ENCODE results near the gene JAGN1. TPM values are rescaled to one million over a fixed set of nuclear protein-coding genes. Genes with fewer than 3 reads are reported as not detected.
"Not testable (repeated sequence)": the region's sequence is repeated elsewhere in the genome, so short reads cannot be mapped to it uniquely, and the experiment has no call there.

The JAGN1 gene
- total RNA-seq, 2 experiments from 2014 or later, result 21.0 to 29.5 TPM

DNA sequence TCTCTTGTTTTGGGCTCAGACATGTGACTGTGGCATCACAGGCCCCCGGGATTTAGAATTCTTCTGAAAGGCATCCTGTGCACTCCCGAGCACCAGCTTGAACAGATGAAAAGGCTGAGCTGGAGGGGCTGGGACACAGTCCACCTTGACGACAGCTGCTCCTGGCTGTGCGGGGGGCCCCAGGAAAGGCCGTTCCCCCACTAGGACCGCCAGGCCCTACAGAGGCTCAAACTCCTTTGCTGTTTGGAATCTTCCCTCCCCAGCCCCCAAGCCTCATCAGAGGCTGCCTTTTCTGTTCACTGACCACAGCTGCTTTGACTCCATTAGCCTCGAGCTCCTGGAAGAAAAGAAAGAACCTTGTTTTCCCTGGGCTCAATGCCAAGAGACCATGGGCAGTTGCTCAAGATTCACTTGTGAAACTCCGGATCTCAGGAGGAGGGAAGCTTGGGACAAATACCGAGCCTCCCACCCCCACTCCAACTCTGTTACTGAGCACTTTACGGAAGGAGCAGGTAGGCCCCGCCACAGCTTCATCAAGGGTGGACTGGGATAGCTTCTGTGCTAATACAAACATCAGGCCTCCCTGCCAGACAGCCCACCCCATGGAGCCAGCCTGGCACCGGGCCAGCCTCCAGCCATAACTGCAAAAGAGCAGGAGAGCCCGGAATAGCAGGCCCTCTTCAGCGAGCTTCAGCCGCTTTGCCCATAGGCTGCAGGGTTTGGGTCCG, 26.0 kb upstream of the JAGN1 start:
- no peaks in the 10 kb centered on the region for H3K36me3 ChIP-seq (ENCODE audit: insufficient read depth, low read length)
- no peak overlapping the region for H3K4me2 ChIP-seq (ENCODE audit: low read length)
- no peaks in the 10 kb centered on the region for H3K9me3 ChIP-seq (ENCODE audit: low read length)
- H3K79me2 ChIP-seq (ENCODE audit: insufficient read depth, low read depth, low read length), result no peaks in the 10 kb centered on the region
- POLR2A ChIA-PET, result interaction anchor here (0.7 kb wide), 1 partner anchor 15 kb away, joined by 4 read pairs; no protein-coding TSS in a partner anchor
- BruUV-seq (replicated peaks), result no TSS peak
- H3K4me3 ChIP-seq (ENCODE audit: low read depth, low read length, poor library complexity, severe bottlenecking), result no peak overlapping the region
- H2AFZ ChIP-seq (ENCODE audit: low read length), result no peak overlapping the region
- DNase-seq (ENCODE audit: low spot score), result no peak
- no peaks in the 10 kb centered on the region for H3K4me1 ChIP-seq (ENCODE audit: insufficient read depth, low read length, poor library complexity, severe bottlenecking)
- CTCF ChIA-PET (ENCODE audit: unreplicated experiment), result no interaction called here
- no peak overlapping the region for H3K27ac ChIP-seq (ENCODE audit: low read depth, low read length, poor library complexity, severe bottlenecking)
- H3K9me2 ChIP-seq (ENCODE audit: insufficient read depth, low read length), result no peaks in the 10 kb centered on the region
- no peak for TF ChIP-seq EZH2phosphoT487 (IDR thresholded peaks at IDR 0.05; ENCODE audit: borderline replicate concordance, low read depth, low read length)
- TF ChIP-seq, protein P1, sequence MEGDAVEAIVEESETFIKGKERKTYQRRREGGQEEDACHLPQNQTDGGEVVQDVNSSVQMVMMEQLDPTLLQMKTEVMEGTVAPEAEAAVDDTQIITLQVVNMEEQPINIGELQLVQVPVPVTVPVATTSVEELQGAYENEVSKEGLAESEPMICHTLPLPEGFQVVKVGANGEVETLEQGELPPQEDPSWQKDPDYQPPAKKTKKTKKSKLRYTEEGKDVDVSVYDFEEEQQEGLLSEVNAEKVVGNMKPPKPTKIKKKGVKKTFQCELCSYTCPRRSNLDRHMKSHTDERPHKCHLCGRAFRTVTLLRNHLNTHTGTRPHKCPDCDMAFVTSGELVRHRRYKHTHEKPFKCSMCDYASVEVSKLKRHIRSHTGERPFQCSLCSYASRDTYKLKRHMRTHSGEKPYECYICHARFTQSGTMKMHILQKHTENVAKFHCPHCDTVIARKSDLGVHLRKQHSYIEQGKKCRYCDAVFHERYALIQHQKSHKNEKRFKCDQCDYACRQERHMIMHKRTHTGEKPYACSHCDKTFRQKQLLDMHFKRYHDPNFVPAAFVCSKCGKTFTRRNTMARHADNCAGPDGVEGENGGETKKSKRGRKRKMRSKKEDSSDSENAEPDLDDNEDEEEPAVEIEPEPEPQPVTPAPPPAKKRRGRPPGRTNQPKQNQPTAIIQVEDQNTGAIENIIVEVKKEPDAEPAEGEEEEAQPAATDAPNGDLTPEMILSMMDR (conservative IDR thresholded peaks at IDR 0.05; ENCODE audit: low read length), result no peak
- H4K20me1 ChIP-seq (ENCODE audit: insufficient read depth, low read length), result no peaks in the 10 kb centered on the region
- intact Hi-C loops (cut with micrococcal nuclease; ENCODE audit: unreplicated experiment), result no loop called here

DNA sequence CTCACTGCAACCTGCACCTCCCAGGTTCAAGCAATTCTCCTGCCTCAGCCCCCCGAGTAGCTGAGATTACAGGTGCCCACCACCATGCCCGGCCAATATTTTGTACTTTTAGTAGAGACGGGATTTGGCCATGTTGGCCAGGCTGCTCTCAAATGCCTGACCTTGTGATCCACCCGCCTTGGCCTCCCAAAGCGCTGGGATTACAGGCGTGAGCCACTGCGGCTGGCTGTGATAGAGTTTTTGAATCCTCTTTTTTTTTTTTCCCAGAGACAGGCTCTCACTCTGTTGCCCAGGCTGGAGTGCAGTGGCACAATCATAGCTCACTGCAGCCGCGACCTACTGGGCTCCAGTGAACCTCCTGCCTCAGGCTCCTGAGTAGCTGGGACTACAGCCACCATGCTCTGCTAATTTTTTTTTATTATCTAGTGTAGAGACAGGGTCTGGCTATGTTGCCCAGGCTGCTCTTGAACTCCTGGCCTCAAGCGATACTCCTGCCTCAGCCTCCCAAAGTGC, 25.2 kb upstream of the JAGN1 start:
- H4K20me1 ChIP-seq (ENCODE audit: insufficient read depth, low read length); CTCF ChIA-PET (ENCODE audit: unreplicated experiment); H3K4me3 ChIP-seq (ENCODE audit: low read depth, low read length, poor library complexity, severe bottlenecking); H3K4me1 ChIP-seq (ENCODE audit: insufficient read depth, low read length, poor library complexity, severe bottlenecking); H3K4me2 ChIP-seq (ENCODE audit: low read length); H3K9me2 ChIP-seq (ENCODE audit: insufficient read depth, low read length); H3K9me3 ChIP-seq (ENCODE audit: low read length); H3K36me3 ChIP-seq (ENCODE audit: insufficient read depth, low read length); H2AFZ ChIP-seq (ENCODE audit: low read length); H3K27ac ChIP-seq (ENCODE audit: low read depth, low read length, poor library complexity, severe bottlenecking); intact Hi-C loops (cut with micrococcal nuclease; ENCODE audit: unreplicated experiment); DNase-seq (ENCODE audit: low spot score); H3K79me2 ChIP-seq (ENCODE audit: insufficient read depth, low read depth, low read length); BruUV-seq (replicated peaks): not testable (repeated sequence)
- POLR2A ChIA-PET, result interaction anchor here (0.7 kb wide), 2 partner anchors 14 to 309 kb away, joined by 4 read pairs; no protein-coding TSS in a partner anchor

DNA sequence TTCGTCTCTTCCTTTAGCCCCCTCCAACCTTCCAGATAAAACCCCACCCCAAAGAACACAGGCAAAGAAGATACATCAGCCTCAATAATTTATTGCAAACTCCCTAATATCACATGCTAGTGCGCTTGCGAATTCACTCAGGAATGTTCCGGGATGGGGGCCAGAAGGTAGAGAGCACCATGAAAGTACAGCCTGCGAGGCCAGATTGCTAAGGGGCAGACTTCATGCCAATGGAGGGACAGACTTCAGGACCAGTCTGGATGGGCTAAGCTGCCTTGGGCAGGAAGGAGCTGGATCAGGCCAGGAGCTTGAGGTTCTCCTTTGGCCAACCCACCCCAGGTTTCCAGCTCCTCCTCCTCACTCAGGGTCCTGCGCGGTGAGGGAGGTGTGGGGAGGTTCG, 23.8 kb upstream of the JAGN1 start:
- Histone ChIP-seq H3K9me3 (ENCODE audit: low read length) (no peaks in the 10 kb centered on the region), H3K27ac (ENCODE audit: low read depth, low read length, poor library complexity, severe bottlenecking) (no peak overlapping the region), H3K4me1 (ENCODE audit: insufficient read depth, low read length, poor library complexity, severe bottlenecking) (no peaks in the 10 kb centered on the region), H4K20me1 (ENCODE audit: insufficient read depth, low read length) (no peaks in the 10 kb centered on the region), H2AFZ (ENCODE audit: low read length) (no peak overlapping the region), H3K9me2 (ENCODE audit: insufficient read depth, low read length) (no peaks in the 10 kb centered on the region), H3K4me3 (ENCODE audit: low read depth, low read length, poor library complexity, severe bottlenecking) (no peak overlapping the region), H3K4me2 (ENCODE audit: low read length) (no peak overlapping the region), H3K36me3 (ENCODE audit: insufficient read depth, low read length) (no peaks in the 10 kb centered on the region), H3K79me2 (ENCODE audit: insufficient read depth, low read depth, low read length) (no peaks in the 10 kb centered on the region)
- TF ChIP-seq, protein P1 (conservative IDR thresholded peaks at IDR 0.05; ENCODE audit: low read length), result no peak
- TF ChIP-seq EZH2phosphoT487 (IDR thresholded peaks at IDR 0.05; ENCODE audit: borderline replicate concordance, low read depth, low read length), result no peak
- DNase-seq (ENCODE audit: low spot score), result no peak
- no TSS peak for BruUV-seq (replicated peaks)
- intact Hi-C loops (cut with micrococcal nuclease; ENCODE audit: unreplicated experiment), result no loop called here
- ChIA-PET POLR2A (interaction anchor here (0.5 kb wide), 1 partner anchor 109 kb away, joined by 3 read pairs; no protein-coding TSS in a partner anchor), CTCF (ENCODE audit: unreplicated experiment) (interaction anchor here (0.6 kb wide), 1 partner anchor 140 kb away, joined by 4 read pairs; no protein-coding TSS in a partner anchor)

Measured in OCI-LY7 (cell line).